Panc1 (cell line): ENCODE results near the gene NKX1-2.

Experiments
- POLR2AphosphoS5 ChIP-seq: IDR thresholded peaks from 2 replicates; pipeline ENCODE4 v1.6.1; 2012; ENCODE audit warnings: mild to moderate bottlenecking, low read depth, low read length, moderate library complexity
- TF ChIP-seq, protein P1 (sequence below): fragments of 450-650 bp; IDR thresholded peaks from 2 replicates; pipeline ENCODE4 v1.5.1; 2017; ENCODE audit warnings: mild to moderate bottlenecking

DNA sequence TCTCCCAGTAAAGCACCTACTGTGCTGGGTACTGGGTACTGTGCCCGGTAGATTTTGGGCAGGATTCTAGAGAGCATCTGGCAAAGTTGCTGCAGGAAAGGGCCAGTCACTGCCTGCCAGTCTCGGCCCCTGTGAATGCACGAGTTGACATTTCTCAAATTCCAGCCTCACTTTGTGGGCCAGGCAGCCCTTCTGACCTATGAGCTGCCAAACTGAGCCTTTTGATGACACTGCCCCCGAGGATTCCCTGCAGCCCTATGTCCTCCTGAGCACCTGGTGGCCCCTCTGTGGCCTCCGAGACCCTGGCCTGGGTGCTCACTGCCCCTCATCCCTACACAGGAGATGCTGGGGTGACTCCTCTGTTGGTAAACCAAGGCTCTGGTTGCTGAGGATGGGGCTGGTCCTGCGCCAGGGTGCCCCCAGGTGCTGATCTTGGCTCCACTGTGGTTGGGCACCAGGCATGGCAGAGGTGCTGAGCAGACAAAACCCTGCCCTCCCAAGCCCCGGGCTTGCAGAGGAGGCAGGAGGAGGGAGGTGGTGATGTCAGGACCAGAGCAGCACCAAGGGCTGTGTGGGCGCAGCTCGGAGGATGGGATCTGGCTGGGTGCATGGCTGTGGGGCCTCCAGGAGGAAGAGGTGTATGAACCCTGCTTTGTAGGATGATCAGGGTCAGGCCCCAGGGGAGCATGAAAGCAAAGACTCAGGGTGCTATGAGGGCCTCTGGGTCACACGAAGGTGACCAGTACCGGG lies 28.0 kb upstream of the NKX1-2 start:
- TF ChIP-seq POLR2AphosphoS5, result no peak
- TF ChIP-seq, protein P1, sequence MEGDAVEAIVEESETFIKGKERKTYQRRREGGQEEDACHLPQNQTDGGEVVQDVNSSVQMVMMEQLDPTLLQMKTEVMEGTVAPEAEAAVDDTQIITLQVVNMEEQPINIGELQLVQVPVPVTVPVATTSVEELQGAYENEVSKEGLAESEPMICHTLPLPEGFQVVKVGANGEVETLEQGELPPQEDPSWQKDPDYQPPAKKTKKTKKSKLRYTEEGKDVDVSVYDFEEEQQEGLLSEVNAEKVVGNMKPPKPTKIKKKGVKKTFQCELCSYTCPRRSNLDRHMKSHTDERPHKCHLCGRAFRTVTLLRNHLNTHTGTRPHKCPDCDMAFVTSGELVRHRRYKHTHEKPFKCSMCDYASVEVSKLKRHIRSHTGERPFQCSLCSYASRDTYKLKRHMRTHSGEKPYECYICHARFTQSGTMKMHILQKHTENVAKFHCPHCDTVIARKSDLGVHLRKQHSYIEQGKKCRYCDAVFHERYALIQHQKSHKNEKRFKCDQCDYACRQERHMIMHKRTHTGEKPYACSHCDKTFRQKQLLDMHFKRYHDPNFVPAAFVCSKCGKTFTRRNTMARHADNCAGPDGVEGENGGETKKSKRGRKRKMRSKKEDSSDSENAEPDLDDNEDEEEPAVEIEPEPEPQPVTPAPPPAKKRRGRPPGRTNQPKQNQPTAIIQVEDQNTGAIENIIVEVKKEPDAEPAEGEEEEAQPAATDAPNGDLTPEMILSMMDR, result no peak
